Stimulated activated CD8-positive, alpha-beta memory T cell treated with anti-CD3 and anti-CD28 coated beads, Interleukin-4, amount 100 ng/mL, for 48 hours (primary cell): ENCODE data around the gene MTHFD2.

ENCODE experiments used
- DNase-seq: peaks from one replicate; pipeline ENCODE4 v3.0.0-alpha.2; 2020

The MTHFD2 gene

GRCh38 chr2:74232426-74232825 lies 34.0 kb downstream of the MTHFD2 start:
- DNase-seq: no peak

- no peak for DNase-seq
Measured at GRCh38 chr2:74233648-74234047, 35.2 kb downstream of the MTHFD2 start.

- DNase-seq: no peak
Measured at GRCh38 chr2:74235041-74235440, 36.6 kb downstream of the MTHFD2 start.

GRCh38 chr2:74238879-74239278 lies 40.5 kb downstream of the MTHFD2 start:
- no peak for DNase-seq

GRCh38 chr2:74239346-74239745 lies 40.9 kb downstream of the MTHFD2 start:
- DNase-seq: no peak

GRCh38 chr2:74242354-74243071 lies 44.1 kb downstream of the MTHFD2 start:
- DNase-seq: no peak

GRCh38 chr2:74244286-74244685 lies 45.9 kb downstream of the MTHFD2 start:
- DNase-seq: no peak

- no peak for DNase-seq
Measured at GRCh38 chr2:74246496-74247195, 48.2 kb downstream of the MTHFD2 start.

GRCh38 chr2:74249406-74250122 lies 51.1 kb downstream of the MTHFD2 start:
- DNase-seq: no peak

- DNase-seq: peak; percentile 68
Measured at GRCh38 chr2:74250189-74250631, 51.8 kb downstream of the MTHFD2 start.

- DNase-seq: no peak
Measured at GRCh38 chr2:74252036-74252435, 53.6 kb downstream of the MTHFD2 start.

GRCh38 chr2:74252862-74253261 lies 54.4 kb downstream of the MTHFD2 start:
- DNase-seq: no peak

- no peak for DNase-seq
Measured at GRCh38 chr2:74253306-74253970, 55.0 kb downstream of the MTHFD2 start.

GRCh38 chr2:74253971-74254310 lies 55.5 kb downstream of the MTHFD2 start:
- no peak for DNase-seq

- DNase-seq: no peak
Measured at GRCh38 chr2:74255660-74256213, 57.3 kb downstream of the MTHFD2 start.

GRCh38 chr2:74259191-74259590 lies 60.8 kb downstream of the MTHFD2 start:
- no peak for DNase-seq

- no peak for DNase-seq
Measured at GRCh38 chr2:74259733-74260132, 61.3 kb downstream of the MTHFD2 start.

- DNase-seq: no peak
Measured at GRCh38 chr2:74260495-74260894, 62.1 kb downstream of the MTHFD2 start.

- no peak for DNase-seq
Measured at GRCh38 chr2:74261204-74261864, 62.9 kb downstream of the MTHFD2 start.

- no peak for DNase-seq
Measured at GRCh38 chr2:74262681-74263080, 64.3 kb downstream of the MTHFD2 start.

GRCh38 chr2:74264281-74264680 lies 65.9 kb downstream of the MTHFD2 start:
- no peak for DNase-seq

GRCh38 chr2:74267068-74267467 lies 68.7 kb downstream of the MTHFD2 start:
- peak; percentile 54 for DNase-seq
